Right lobe of liver (tissue), 6 donors: Measurements from ENCODE around the gene NUMA1. TPM values are rescaled to one million over a fixed set of nuclear protein-coding genes. Genes with fewer than 3 reads are reported as not detected.

Experiments used
- ATAC-seq, 4 donors: fragments of 200-7000 bp; cut with Tn5 transposase; one replicate each; pipeline ENCODE4 v1.9.1; 2020; ENCODE audit warnings: mild to moderate bottlenecking in 4 of 4, moderate library complexity in 4 of 4
- DNase-seq, 3 donors: peaks; one replicate each; pipeline ENCODE4 v3.0.0-alpha.2; 2020
- H3K27ac ChIP-seq, 3 donors: fragments of 200-600 bp; one replicate each; pipeline ENCODE4 v1.8.0; 2022
- H3K27me3 ChIP-seq, 2 donors: fragments of 200-600 bp; one replicate each; pipeline ENCODE4 v1.8.0; 2022
- H3K36me3 ChIP-seq, 4 donors: fragments of 200-600 bp; sonication (generic) in 1 of 4; one replicate each; pipeline versions ENCODE4 v1.5.1 to v1.8.0; 2017 to 2022; ENCODE audit warnings: control low read depth in 1 of 4
- H3K4me1 ChIP-seq, 4 donors: fragments of 200-600 bp; sonication (generic) in 1 of 4; one replicate each; pipeline versions ENCODE4 v1.5.1 to v1.8.0; 2017 to 2022; ENCODE audit warnings: control low read depth in 1 of 4
- H3K4me3 ChIP-seq, 3 donors: fragments of 200-600 bp; one replicate each; pipeline ENCODE4 v1.8.0; 2022
- H3K9me3 ChIP-seq, 4 donors: fragments of 200-600 bp; sonication (generic) in 1 of 4; one replicate each; pipeline versions ENCODE4 v1.5.1 to v1.8.0; 2017 to 2022; ENCODE audit warnings: control low read depth in 1 of 4
- POLR2A ChIP-seq: fragments of 450-650 bp; IDR thresholded peaks from one replicate; pipeline ENCODE4 v1.6.1; 2017; ENCODE audit warnings: antibody characterized with exemption, mild to moderate bottlenecking
- WGBS: methylation state at CpG from one replicate; pipeline ENCODE4 v1.1.6; 2018; ENCODE audit warnings: low coverage, low lambda C conversion rate; ENCODE audit not compliant: insufficient coverage; ENCODE audit errors: missing lambda C conversion rate; 5-methylcytosine and 5-hydroxymethylcytosine counted together
- intact Hi-C, 2 donors: fragments of 100-400 bp; cut with DNase I; formaldehyde crosslinking; loops; one replicate each; pipeline versions ENCODE4 v1.11.2 to v1.14.1; 2022
- total RNA-seq, 6 experiments: library from RNA; depleted of rRNA in 2 of 6; stranded (reverse); fragments of >200 nt in 2 of 6; fragmentation: NEBNext Ultra II Directional in 3 of 6; extraction: Animal tissue kit (Norgen Biotek cat#: 25700) in 3 of 6; gene quantifications; one replicate each; pipeline versions ENCODE4 v1.1.0 to v1.2.4, GENCODE V29; 2016 to 2023
- TF ChIP-seq, protein P1 (sequence below), 4 donors: fragments of 200-600 bp in 3 of 4; fragments of 450-650 bp in 1 of 4; IDR thresholded peaks; one replicate each; pipeline versions ENCODE4 v1.5.1 to v1.8.0; 2016 to 2022; ENCODE audit warnings: antibody characterized with exemption in 4 of 4, mild to moderate bottlenecking in 2 of 4
- donor health status: DM: no; HTN: yes; CAD: no.
- donor health status: DM: no; HTN: no; CAD: no.
- donor health status: DM: no; HTN: no; CAD: no.
- donor health status: DM: no; HTN: yes; CAD: no.
- donor health status: DM: no; HTN: yes; CAD: no.

NUMA1 gene
- total RNA-seq, 6 experiments from 2014 or later, result 47.3 to 62.5 (median 54.5) TPM

GRCh38 chr11:72005347-72006260 lies 74.7 kb downstream of the NUMA1 start:
- ATAC-seq (no peak), DNase-seq (no peak)
- no peak for TF ChIP-seq POLR2A
- TF ChIP-seq, protein P1, sequence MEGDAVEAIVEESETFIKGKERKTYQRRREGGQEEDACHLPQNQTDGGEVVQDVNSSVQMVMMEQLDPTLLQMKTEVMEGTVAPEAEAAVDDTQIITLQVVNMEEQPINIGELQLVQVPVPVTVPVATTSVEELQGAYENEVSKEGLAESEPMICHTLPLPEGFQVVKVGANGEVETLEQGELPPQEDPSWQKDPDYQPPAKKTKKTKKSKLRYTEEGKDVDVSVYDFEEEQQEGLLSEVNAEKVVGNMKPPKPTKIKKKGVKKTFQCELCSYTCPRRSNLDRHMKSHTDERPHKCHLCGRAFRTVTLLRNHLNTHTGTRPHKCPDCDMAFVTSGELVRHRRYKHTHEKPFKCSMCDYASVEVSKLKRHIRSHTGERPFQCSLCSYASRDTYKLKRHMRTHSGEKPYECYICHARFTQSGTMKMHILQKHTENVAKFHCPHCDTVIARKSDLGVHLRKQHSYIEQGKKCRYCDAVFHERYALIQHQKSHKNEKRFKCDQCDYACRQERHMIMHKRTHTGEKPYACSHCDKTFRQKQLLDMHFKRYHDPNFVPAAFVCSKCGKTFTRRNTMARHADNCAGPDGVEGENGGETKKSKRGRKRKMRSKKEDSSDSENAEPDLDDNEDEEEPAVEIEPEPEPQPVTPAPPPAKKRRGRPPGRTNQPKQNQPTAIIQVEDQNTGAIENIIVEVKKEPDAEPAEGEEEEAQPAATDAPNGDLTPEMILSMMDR (IDR thresholded peaks at IDR 0.05), result no peak
- H3K9me3 ChIP-seq, result no peaks in the 10 kb centered on the region
- intact Hi-C loops, result no loop called here
- WGBS, result 91% methylated on average over 12 of the region's 20 CpGs
- H3K27me3 ChIP-seq, result no peaks in the 10 kb centered on the region
- no peak overlapping the region for H3K27ac ChIP-seq
- no peak overlapping the region for H3K4me3 ChIP-seq
- no peaks in the 10 kb centered on the region for H3K4me1 ChIP-seq
- H3K36me3 ChIP-seq, result peaks cover 12 to 84% (median 49%) of the 10 kb centered on the region in 4 donors

DNA sequence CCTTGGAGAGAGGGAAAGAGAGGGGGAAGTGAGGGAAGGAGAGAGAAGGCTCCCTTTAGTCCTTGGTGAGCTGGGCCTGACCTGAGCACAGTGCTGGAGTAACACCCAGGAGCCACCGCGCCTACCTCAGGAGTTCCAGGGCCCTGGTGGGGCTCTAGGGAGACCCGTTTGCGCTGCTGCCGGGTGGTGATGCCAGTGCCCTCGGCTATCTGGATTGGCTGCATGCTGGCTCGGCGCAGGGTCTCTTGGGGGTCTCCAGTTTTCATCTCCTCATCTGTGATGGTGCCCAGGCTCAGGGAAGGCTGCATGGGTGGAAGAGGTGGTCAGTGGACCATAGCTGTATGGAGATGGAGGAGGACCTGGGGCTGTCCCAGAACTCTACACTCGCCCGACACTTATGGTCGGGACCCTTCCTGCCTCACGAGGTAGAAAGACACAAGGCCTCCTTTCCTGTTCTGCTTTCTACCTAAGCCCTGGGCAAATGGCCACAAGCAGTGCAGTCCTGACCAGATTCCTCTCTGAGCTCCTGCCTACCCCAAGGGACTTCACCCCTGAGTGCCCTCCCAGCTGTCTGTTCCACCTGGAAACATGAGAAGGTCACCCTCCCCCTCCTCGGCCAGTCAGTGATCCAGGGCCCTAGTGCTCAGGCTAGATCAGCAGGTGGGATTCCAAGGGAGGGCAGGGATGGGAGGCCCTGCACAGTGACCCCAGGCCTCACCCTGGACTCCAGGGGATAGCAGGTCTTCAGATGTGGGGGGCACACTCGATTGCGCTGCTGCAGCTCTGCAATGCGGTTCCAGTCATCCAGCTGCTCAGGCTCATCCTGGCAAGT lies 75.6 kb downstream of the NUMA1 start:
- H3K36me3 ChIP-seq, result peaks cover 12 to 76% (median 42%) of the 10 kb centered on the region in 4 donors
- no peaks in the 10 kb centered on the region for H3K27me3 ChIP-seq
- no peak overlapping the region for H3K27ac ChIP-seq
- TF ChIP-seq, protein P1 (IDR thresholded peaks at IDR 0.05), result no peak
- no peak for TF ChIP-seq POLR2A
- no peak for DNase-seq
- no peak for ATAC-seq
- 91% methylated on average over 4 of the region's 16 CpGs for whole genome bisulfite sequencing
- H3K4me3 ChIP-seq, result no peak overlapping the region
- intact Hi-C loops, result no loop called here
- H3K4me1 ChIP-seq, result peaks cover 0 to 6% (median 0%) of the 10 kb centered on the region in 4 donors
- no peaks in the 10 kb centered on the region for H3K9me3 ChIP-seq

- no peak overlapping the region for H3K4me3 ChIP-seq
- WGBS, result no CpG with 5 or more reads among the region's 20 CpGs
- H3K27ac ChIP-seq, result no peak overlapping the region
- intact Hi-C loops, result no loop called here
- H3K27me3 ChIP-seq, result no peaks in the 10 kb centered on the region
- ATAC-seq (no peak), DNase-seq (no peak)
- no peaks in the 10 kb centered on the region for H3K9me3 ChIP-seq
- peaks cover 10 to 70% (median 37%) of the 10 kb centered on the region in 4 donors for H3K36me3 ChIP-seq
- H3K4me1 ChIP-seq, result peaks cover 0 to 15% (median 0%) of the 10 kb centered on the region in 4 donors
- TF ChIP-seq, protein P1 (IDR thresholded peaks at IDR 0.05), result no peak
Measured at GRCh38 chr11:72003776-72004171, 76.6 kb downstream of the NUMA1 start.

DNA sequence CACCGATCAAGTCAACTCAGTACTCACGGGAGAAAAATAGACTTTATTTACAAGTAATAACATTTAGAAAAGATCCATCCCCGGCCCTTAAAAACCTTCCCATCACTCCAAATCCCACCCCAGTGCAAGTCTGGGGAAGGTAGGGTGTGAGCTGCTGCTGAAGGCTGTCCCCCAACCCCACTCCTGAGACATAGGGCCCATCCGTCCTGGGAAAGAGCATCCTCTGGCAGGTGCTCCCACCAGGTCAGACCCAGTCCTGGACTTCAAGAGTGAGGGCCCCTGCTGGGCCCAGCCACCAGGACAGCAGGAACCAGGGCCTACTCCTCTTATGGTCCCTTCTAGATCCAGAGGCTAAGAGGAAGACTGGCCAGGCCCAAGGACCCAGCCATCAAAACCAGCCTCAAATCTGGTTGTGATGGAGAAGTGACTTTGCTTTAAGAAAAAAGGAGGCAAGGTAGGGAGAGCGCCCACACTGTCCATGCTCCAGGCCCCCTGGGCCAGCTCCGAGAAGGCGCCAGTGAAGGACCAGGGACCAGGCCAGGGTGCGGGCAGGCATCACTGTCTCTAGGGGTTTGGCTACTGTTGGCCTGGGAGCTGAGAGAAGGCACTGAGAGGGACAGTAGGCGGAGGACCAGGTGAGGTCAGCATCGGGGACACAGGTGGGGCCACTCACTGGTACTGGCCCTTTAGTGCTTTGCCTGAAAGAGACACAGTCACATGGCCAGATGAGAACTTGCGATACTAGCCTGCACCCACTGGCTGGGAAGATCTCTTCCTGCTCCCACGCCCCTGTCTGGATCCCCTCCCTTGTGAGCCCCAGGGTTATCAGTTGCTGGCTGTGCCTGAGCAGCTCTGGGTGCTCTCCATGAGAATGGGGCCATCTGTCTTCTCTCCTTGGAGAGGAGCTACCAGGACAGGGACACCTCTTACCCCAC lies 77.2 kb downstream of the NUMA1 start:
- Histone ChIP-seq H3K9me3 (no peaks in the 10 kb centered on the region), H3K27ac (no peak overlapping the region), H3K27me3 (no peaks in the 10 kb centered on the region), H3K4me1 (peaks cover 0 to 16% (median 0%) of the 10 kb centered on the region in 4 donors), H3K4me3 (no peak overlapping the region), H3K36me3 (peaks cover 8 to 63% (median 33%) of the 10 kb centered on the region in 4 donors)
- WGBS, result 89% methylated on average over 4 of the region's 12 CpGs
- ATAC-seq (no peak), DNase-seq (no peak)
- no peak for TF ChIP-seq POLR2A
- TF ChIP-seq, protein P1 (IDR thresholded peaks at IDR 0.05), result no peak
- intact Hi-C loops, result no loop called here
